Islet of Langerhans (tissue), 1 donor: ENCODE measurements around the gene TTF1.
"Not testable (repeated sequence)": the region's sequence is repeated elsewhere in the genome, so short reads cannot be mapped to it uniquely, and the experiment has no call there.

Experiments used
- FAIRE-seq: peaks from one replicate; lab custom pipeline; 2011; peaks lifted over from hg19 to GRCh38; lab: Jason Lieb, UNC

Gene TTF1

GRCh38 chr9:132411091-132411508, 4.5 kb upstream of the TTF1 start:
- no peak for FAIRE-seq

GRCh38 chr9:132410642-132411041, 4.0 kb upstream of the TTF1 start:
- FAIRE-seq: no peak

- no peak for FAIRE-seq
Observed at GRCh38 chr9:132409828-132410528, 3.3 kb upstream of the TTF1 start, which contains the start of gene CFAP77. TSS of gene CFAP77 (plus strand) at chr9:132410211. CDS start at chr9:132410272, 61 bp downstream.

GRCh38 chr9:132408521-132408920, 1.9 kb upstream of the TTF1 start:
- FAIRE-seq: no peak

- no peak for FAIRE-seq
Observed at GRCh38 chr9:132407196-132407595, 556 bp upstream of the TTF1 start.

GRCh38 chr9:132404228-132404881, 2.3 kb downstream of the TTF1 start:
- FAIRE-seq: no peak

- no peak for FAIRE-seq
Observed at GRCh38 chr9:132401824-132402223, 4.8 kb downstream of the TTF1 start.

- no peak for FAIRE-seq
Observed at GRCh38 chr9:132395560-132395959, 11.1 kb downstream of the TTF1 start.

GRCh38 chr9:132391449-132391848, 15.2 kb downstream of the TTF1 start:
- no peak for FAIRE-seq

- FAIRE-seq: no peak
Observed at GRCh38 chr9:132390966-132391365, 15.7 kb downstream of the TTF1 start.

GRCh38 chr9:132387133-132387532, 19.5 kb downstream of the TTF1 start:
- FAIRE-seq: no peak

- FAIRE-seq: no peak
Observed at GRCh38 chr9:132384376-132384775, 22.3 kb downstream of the TTF1 start.

- FAIRE-seq: no peak
Observed at GRCh38 chr9:132383462-132383883, 23.2 kb downstream of the TTF1 start.

- FAIRE-seq: no peak
Observed at GRCh38 chr9:132381966-132382541, 24.6 kb downstream of the TTF1 start.

- not testable (repeated sequence) for FAIRE-seq
Observed at GRCh38 chr9:132378416-132378815, 28.2 kb downstream of the TTF1 start.

- FAIRE-seq: not testable (repeated sequence)
Observed at GRCh38 chr9:132377769-132378168, 28.9 kb downstream of the TTF1 start.

GRCh38 chr9:132372177-132373095, 34.2 kb downstream of the TTF1 start:
- FAIRE-seq: no peak

- no peak for FAIRE-seq
Observed at GRCh38 chr9:132370592-132370991, 36.0 kb downstream of the TTF1 start.

GRCh38 chr9:132369421-132369820, 37.2 kb downstream of the TTF1 start:
- no peak for FAIRE-seq

- FAIRE-seq: no peak
Observed at GRCh38 chr9:132367613-132368313, 38.9 kb downstream of the TTF1 start.

- no peak for FAIRE-seq
Observed at GRCh38 chr9:132366481-132366880, 40.2 kb downstream of the TTF1 start.

GRCh38 chr9:132365986-132366385, 40.7 kb downstream of the TTF1 start:
- FAIRE-seq: no peak
